Hepatocyte (in vitro differentiated cells): ENCODE data around the gene MBOAT2. TPM values are rescaled to one million over a fixed set of nuclear protein-coding genes. Genes with fewer than 3 reads are reported as not detected.
A peak's percentile ranks its signal among the peaks of the same experiment; 100 is the strongest.

Source experiments
- DNase-seq: peaks from one replicate; pipeline ENCODE4 v3.0.0-alpha.2; 2016; ENCODE audit warnings: low spot score
- H2AFZ ChIP-seq: fragments of 200-600 bp; sonication (generic); 2 replicates; pipeline ENCODE4 v1.6.0; 2016; ENCODE audit warnings: antibody characterized with exemption, mild to moderate bottlenecking
- H3K27ac ChIP-seq: fragments of 200-600 bp; sonication (generic); 2 replicates; pipeline ENCODE4 v1.5.1; 2016; ENCODE audit warnings: mild to moderate bottlenecking
- H3K27me3 ChIP-seq: fragments of 200-600 bp; sonication (generic); 2 replicates; pipeline ENCODE4 v1.6.1; 2016
- H3K36me3 ChIP-seq: fragments of 200-600 bp; sonication (generic); replicated peaks from 2 replicates; pipeline ENCODE4 v1.5.1; 2016; ENCODE audit warnings: low read depth; ENCODE audit not compliant: insufficient read depth
- H3K4me1 ChIP-seq: fragments of 200-600 bp; sonication (generic); 2 replicates; pipeline ENCODE4 v1.5.1; 2016; ENCODE audit warnings: mild to moderate bottlenecking, moderate library complexity; ENCODE audit not compliant: insufficient read depth
- H3K4me2 ChIP-seq: fragments of 200-600 bp; sonication (generic); 2 replicates; pipeline ENCODE4 v1.6.0; 2016
- H3K4me3 ChIP-seq: fragments of 200-600 bp; sonication (generic); 2 replicates; pipeline ENCODE4 v1.5.1; 2016; ENCODE audit warnings: mild to moderate bottlenecking
- H3K79me2 ChIP-seq: fragments of 200-600 bp; sonication (generic); 2 replicates; pipeline ENCODE4 v1.6.0; 2017; ENCODE audit warnings: mild to moderate bottlenecking
- H3K9me2 ChIP-seq: fragments of 200-600 bp; sonication (generic); replicated peaks from 2 replicates; pipeline ENCODE4 v1.6.0; 2017; ENCODE audit warnings: mild to moderate bottlenecking; ENCODE audit not compliant: insufficient read depth
- H3K9me3 ChIP-seq: fragments of 200-600 bp; sonication (generic); 2 replicates; pipeline ENCODE4 v1.5.1; 2016; ENCODE audit warnings: low read depth, mild to moderate bottlenecking
- H4K20me1 ChIP-seq: fragments of 200-600 bp; sonication (generic); 2 replicates; pipeline ENCODE4 v1.6.0; 2016; ENCODE audit warnings: mild to moderate bottlenecking; ENCODE audit not compliant: insufficient read depth, poor library complexity, severe bottlenecking
- EZH2 ChIP-seq: fragments of 200-600 bp; sonication (generic); IDR thresholded peaks from 2 replicates; pipeline ENCODE4 v1.6.1; 2016; ENCODE audit warnings: antibody characterized with exemption, mild to moderate bottlenecking, borderline replicate concordance
- EZH2phosphoT487 ChIP-seq: fragments of 200-600 bp; sonication (generic); IDR thresholded peaks from one replicate; pipeline ENCODE4 v1.6.1; 2018; ENCODE audit warnings: antibody characterized with exemption, mild to moderate bottlenecking, low read depth, moderate library complexity; ENCODE audit not compliant: unreplicated experiment, severe bottlenecking
- WGBS: methylation state at CpG from one replicate; pipeline ENCODE4 v1.1.6; 2016; ENCODE audit warnings: low lambda C conversion rate; ENCODE audit errors: missing lambda C conversion rate; 5-methylcytosine and 5-hydroxymethylcytosine counted together
- polyA plus RNA-seq: library from polyadenylated mRNA; unstranded; fragments of >200 nt; fragmentation: Nextera tagmentation; extraction: Ambion mirVana; gene quantifications from 2 replicates; pipeline ENCODE4 v1.2.1, GENCODE V29; 2016
- total RNA-seq: library from RNA; depleted of rRNA; stranded (reverse); fragments of >200 nt; gene quantifications from 2 replicates; pipeline ENCODE4 v1.2.3, GENCODE V29; 2014
- TF ChIP-seq, protein P1 (sequence below): fragments of 200-600 bp; sonication (generic); IDR thresholded peaks from 2 replicates; pipeline ENCODE4 v1.5.1; 2016; ENCODE audit warnings: antibody characterized with exemption, mild to moderate bottlenecking; ENCODE audit not compliant: poor library complexity

The MBOAT2 gene
- total and polyA plus RNA-seq, 2 experiments from 2014 or later = 22.8 to 35.2 TPM

DNA sequence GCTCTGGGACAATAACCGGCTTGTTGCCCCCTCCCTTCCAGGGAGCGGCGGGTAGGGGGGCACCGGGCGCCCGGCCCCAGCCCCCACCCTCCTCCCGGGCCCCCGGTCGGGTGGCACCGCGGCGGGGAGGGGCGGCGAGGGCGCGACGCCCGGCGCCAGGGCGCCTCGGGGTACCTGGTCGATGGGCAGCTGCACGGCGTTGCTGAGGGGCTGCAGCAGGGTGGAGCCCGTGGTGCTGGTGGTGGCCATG lies 193 bp downstream of the MBOAT2 start:
- no peaks in the 10 kb centered on the region for H3K4me1 ChIP-seq
- H3K36me3 ChIP-seq = no peaks in the 10 kb centered on the region
- H3K27me3 ChIP-seq = no peaks in the 10 kb centered on the region
- DNase-seq = no peak
- H2AFZ ChIP-seq = peak overlapping the region; percentile 74
- no peaks in the 10 kb centered on the region for H3K9me2 ChIP-seq
- no peaks in the 10 kb centered on the region for H3K9me3 ChIP-seq
- peak overlapping the region; percentile 90 for H3K4me3 ChIP-seq
- H3K79me2 ChIP-seq = peaks cover 48% of the 10 kb centered on the region
- H3K4me2 ChIP-seq = peak overlapping the region; percentile 93
- H3K27ac ChIP-seq = no peak overlapping the region
- TF ChIP-seq, protein P1, sequence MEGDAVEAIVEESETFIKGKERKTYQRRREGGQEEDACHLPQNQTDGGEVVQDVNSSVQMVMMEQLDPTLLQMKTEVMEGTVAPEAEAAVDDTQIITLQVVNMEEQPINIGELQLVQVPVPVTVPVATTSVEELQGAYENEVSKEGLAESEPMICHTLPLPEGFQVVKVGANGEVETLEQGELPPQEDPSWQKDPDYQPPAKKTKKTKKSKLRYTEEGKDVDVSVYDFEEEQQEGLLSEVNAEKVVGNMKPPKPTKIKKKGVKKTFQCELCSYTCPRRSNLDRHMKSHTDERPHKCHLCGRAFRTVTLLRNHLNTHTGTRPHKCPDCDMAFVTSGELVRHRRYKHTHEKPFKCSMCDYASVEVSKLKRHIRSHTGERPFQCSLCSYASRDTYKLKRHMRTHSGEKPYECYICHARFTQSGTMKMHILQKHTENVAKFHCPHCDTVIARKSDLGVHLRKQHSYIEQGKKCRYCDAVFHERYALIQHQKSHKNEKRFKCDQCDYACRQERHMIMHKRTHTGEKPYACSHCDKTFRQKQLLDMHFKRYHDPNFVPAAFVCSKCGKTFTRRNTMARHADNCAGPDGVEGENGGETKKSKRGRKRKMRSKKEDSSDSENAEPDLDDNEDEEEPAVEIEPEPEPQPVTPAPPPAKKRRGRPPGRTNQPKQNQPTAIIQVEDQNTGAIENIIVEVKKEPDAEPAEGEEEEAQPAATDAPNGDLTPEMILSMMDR = no peak
- TF ChIP-seq EZH2phosphoT487 (no peak), EZH2 (no peak)
- no peaks in the 10 kb centered on the region for H4K20me1 ChIP-seq
- WGBS = no CpG with 5 or more reads among the region's 25 CpGs

DNA sequence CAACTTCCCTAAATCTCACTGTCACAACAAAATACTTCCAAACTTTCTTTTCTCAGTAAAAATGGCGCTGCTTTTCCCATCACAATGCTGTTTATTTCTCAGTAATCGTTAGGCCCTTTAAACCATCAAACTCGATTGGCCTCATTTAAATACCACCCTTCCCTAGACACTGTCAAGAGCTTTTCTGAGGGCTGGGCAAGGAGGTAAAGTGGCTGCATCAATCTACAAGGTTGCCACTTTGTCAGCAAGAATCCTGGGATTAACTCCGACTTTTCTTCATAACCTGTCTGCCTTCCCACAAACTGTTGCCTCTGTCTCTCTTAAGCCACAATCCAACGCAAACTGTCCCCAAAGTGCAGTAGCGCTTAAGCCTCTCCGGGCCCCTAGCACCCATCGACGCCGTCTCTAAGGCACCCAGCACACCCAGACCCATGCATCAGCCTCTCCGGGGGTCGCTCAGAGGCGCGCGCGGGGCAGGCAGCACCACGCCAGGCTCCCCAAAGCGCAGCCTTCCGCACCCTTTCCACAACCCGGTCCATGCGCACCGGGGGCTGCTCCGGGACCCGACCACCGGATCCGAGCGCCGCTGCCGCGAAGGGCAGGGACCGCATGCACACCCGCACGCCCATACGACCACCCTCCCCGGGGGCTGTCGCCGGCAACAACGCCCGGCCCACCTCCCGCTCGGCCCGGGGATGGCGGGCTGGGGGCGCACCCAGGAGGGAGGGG lies 683 bp downstream of the MBOAT2 start:
- Histone ChIP-seq H3K4me3 (peak overlapping the region; percentile 90), H3K9me2 (no peaks in the 10 kb centered on the region), H3K4me1 (no peaks in the 10 kb centered on the region), H2AFZ (peak overlapping the region; percentile 74), H3K4me2 (peak overlapping the region; percentile 93), H3K9me3 (no peaks in the 10 kb centered on the region), H3K27ac (no peak overlapping the region), H3K27me3 (no peaks in the 10 kb centered on the region), H3K36me3 (no peaks in the 10 kb centered on the region), H3K79me2 (peaks cover 53% of the 10 kb centered on the region), H4K20me1 (no peaks in the 10 kb centered on the region)
- WGBS = 2% methylated on average over 27 of the region's 44 CpGs
- TF ChIP-seq EZH2phosphoT487 (no peak), EZH2 (no peak)
- TF ChIP-seq, protein P1 = no peak
- peak; percentile 21 for DNase-seq

DNA sequence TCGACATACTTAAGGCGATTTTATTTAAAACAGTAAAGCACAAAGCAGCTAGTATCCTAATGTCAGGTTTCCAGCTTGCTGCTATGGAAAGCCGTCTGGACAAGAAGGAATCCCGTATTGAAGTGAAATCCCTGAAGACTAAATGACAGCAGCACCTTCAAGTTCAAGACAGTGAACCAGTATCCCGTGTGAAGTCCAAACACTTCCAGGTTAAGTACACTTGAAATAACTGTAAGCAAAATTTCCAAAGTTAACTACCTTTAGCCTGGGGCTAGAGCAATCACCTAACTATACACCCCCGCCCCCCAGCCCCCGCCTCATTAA lies 1.2 kb downstream of the MBOAT2 start:
- WGBS = 28% methylated on average over 5 of the region's 7 CpGs
- Histone ChIP-seq H3K4me2 (peak overlapping the region; percentile 93), H3K27ac (no peak overlapping the region), H2AFZ (peak overlapping the region; percentile 74), H3K4me1 (no peaks in the 10 kb centered on the region), H3K9me3 (no peaks in the 10 kb centered on the region), H3K27me3 (no peaks in the 10 kb centered on the region), H3K4me3 (peak overlapping the region; percentile 90), H4K20me1 (no peaks in the 10 kb centered on the region), H3K9me2 (no peaks in the 10 kb centered on the region), H3K36me3 (no peaks in the 10 kb centered on the region), H3K79me2 (peaks cover 58% of the 10 kb centered on the region)
- no peak for DNase-seq
- no peak for TF ChIP-seq EZH2phosphoT487
- TF ChIP-seq, protein P1 = no peak
- no peak for TF ChIP-seq EZH2
